GM12878 (cell line): ENCODE measurements around the gene RAB3GAP1. TPM values are rescaled to one million over a fixed set of nuclear protein-coding genes. Genes with fewer than 3 reads are reported as not detected.

ENCODE experiments used
- ATAC-seq: fragments of 200-7000 bp; cut with Tn5 transposase; 3 replicates; pipeline ENCODE4 v1.9.1; 2020; ENCODE audit warnings: mild to moderate bottlenecking, moderate library complexity
- BruUV-seq: library from RNA; stranded (reverse); fragments of 400-500 nt; replicated peaks from 2 replicates; lab custom pipeline; 2021; lab: Mats Ljungman, UMichigan
- CTCF ChIA-PET: fragments of 300-600 bp; sonication (Branson Sonifier 250); formaldehyde crosslinking; extraction: SDS; loops from one replicate; lab custom pipeline; 2021; ENCODE audit warnings: inconsistent platforms; lab: Yijun Ruan, JAX
- POLR2A ChIA-PET: fragments of 350-600 bp; formaldehyde crosslinking; extraction: SDS; loops from one replicate; lab custom pipeline; 2021; ENCODE audit warnings: inconsistent platforms; lab: Charles Lee
- RAD21 ChIA-PET: fragments of 300-600 bp; sonication (Branson Sonifier 250); formaldehyde crosslinking; loops from one replicate; lab custom pipeline; 2023; ENCODE audit warnings: antibody characterized with exemption; ENCODE audit not compliant: unreplicated experiment; lab: Charles Lee
- SMC1A ChIA-PET: fragments of 300-600 bp; sonication (Branson Sonifier 250); formaldehyde crosslinking; loops from one replicate; lab custom pipeline; 2023; ENCODE audit not compliant: unreplicated experiment, uncharacterized antibody; lab: Charles Lee
- DNase-seq: peaks from one replicate; pipeline ENCODE4 v3.0.0-alpha.2; 2011; ENCODE audit warnings: low read depth, low spot score
- FAIRE-seq: peaks from 3 replicates; lab custom pipeline; 2011; peaks lifted over from hg19 to GRCh38; lab: Jason Lieb, UNC
- H2AFZ ChIP-seq: 2 replicates; pipeline ENCODE4 v1.6.0; 2011; ENCODE audit warnings: low read depth, low read length, control low read depth; ENCODE audit not compliant: control insufficient read depth
- H3K27ac ChIP-seq: 2 replicates; pipeline ENCODE4 v1.5.1; 2011; ENCODE audit warnings: control low read depth; ENCODE audit not compliant: control insufficient read depth, insufficient read depth
- H3K27me3 ChIP-seq, 2 experiments: replicated peaks in 1 of 2; 2 replicates each; pipeline versions ENCODE4 v1.6.0 to v1.6.1; 2011; ENCODE audit warnings: low read length in 1 of 2; ENCODE audit not compliant: control insufficient read depth in 2 of 2, insufficient read depth in 2 of 2
- H3K36me3 ChIP-seq, 2 experiments: 2 replicates each; pipeline ENCODE4 v1.5.1; 2011; ENCODE audit warnings: low read length in 1 of 2; ENCODE audit not compliant: control insufficient read depth in 2 of 2, insufficient read depth in 2 of 2
- H3K4me1 ChIP-seq: 2 replicates; pipeline ENCODE4 v1.6.1; 2011; ENCODE audit warnings: mild to moderate bottlenecking, low read length, moderate library complexity, mixed read lengths; ENCODE audit not compliant: control insufficient read depth, insufficient read depth
- H3K4me2 ChIP-seq: 2 replicates; pipeline ENCODE4 v1.6.0; 2011; ENCODE audit warnings: control low read depth; ENCODE audit not compliant: control insufficient read depth, insufficient read depth
- H3K4me3 ChIP-seq: fragments of 200-600 bp; sonication (generic); 2 replicates; pipeline ENCODE4 v1.5.1; 2016
- H3K79me2 ChIP-seq: 2 replicates; pipeline ENCODE4 v1.6.0; 2011; ENCODE audit warnings: low read length; ENCODE audit not compliant: control insufficient read depth, insufficient read depth
- H3K9ac ChIP-seq: 2 replicates; pipeline ENCODE4 v1.8.0; 2011; ENCODE audit warnings: low read length, control low read depth, mixed read lengths; ENCODE audit not compliant: control insufficient read depth, insufficient read depth
- H3K9me3 ChIP-seq: replicated peaks from 3 replicates; pipeline ENCODE4 v1.5.1; 2011; ENCODE audit warnings: mild to moderate bottlenecking, low read length; ENCODE audit not compliant: control insufficient read depth, insufficient read depth
- H4K20me1 ChIP-seq: 2 replicates; pipeline ENCODE4 v1.6.0; 2011; ENCODE audit not compliant: control insufficient read depth, insufficient read depth
- CEBPZ ChIP-seq: fragments of 150-350 bp; IDR thresholded peaks from 2 replicates; pipeline ENCODE4 v1.6.1; 2016; ENCODE audit warnings: low read depth, low read length
- CHD2 ChIP-seq: IDR thresholded peaks from 2 replicates; pipeline ENCODE4 v1.6.1; 2011; ENCODE audit warnings: low read depth, low read length, improper control_type of control experiment, borderline replicate concordance
- EZH2 ChIP-seq: IDR thresholded peaks from 2 replicates; pipeline ENCODE4 v1.6.1; 2012; ENCODE audit warnings: low read depth, mild to moderate bottlenecking, control low read depth, inconsistent platforms, low read length, borderline replicate concordance; ENCODE audit not compliant: control insufficient read depth
- HSF1 ChIP-seq: fragments of 150-350 bp; IDR thresholded peaks from 2 replicates; pipeline ENCODE4 v1.6.1; 2014; ENCODE audit warnings: mild to moderate bottlenecking, low read depth, low read length
- MYB ChIP-seq: fragments of 150-350 bp; IDR thresholded peaks from 2 replicates; pipeline ENCODE4 v1.6.1; 2014; ENCODE audit warnings: mild to moderate bottlenecking, low read depth, low read length, borderline replicate concordance
- NFIC ChIP-seq: IDR thresholded peaks from 2 replicates; pipeline ENCODE4 v1.6.1; 2012; ENCODE audit warnings: low read depth, mild to moderate bottlenecking, inconsistent platforms, low read length, moderate library complexity
- RAD51 ChIP-seq: fragments of 450-650 bp; IDR thresholded peaks from 2 replicates; pipeline ENCODE4 v1.6.1; 2016; ENCODE audit warnings: moderate library complexity, mild to moderate bottlenecking, inconsistent platforms
- RFX5 ChIP-seq: IDR thresholded peaks from 2 replicates; pipeline ENCODE4 v1.6.1; 2011; ENCODE audit warnings: low read depth, low read length, improper control_type of control experiment
- RUNX3 ChIP-seq: IDR thresholded peaks from 2 replicates; pipeline ENCODE4 v1.6.1; 2012; ENCODE audit warnings: low read length, inconsistent platforms
- SMARCA5 ChIP-seq: fragments of 450-650 bp; IDR thresholded peaks from 2 replicates; pipeline ENCODE4 v1.6.1; 2017; ENCODE audit warnings: mild to moderate bottlenecking
- SUPT20H ChIP-seq: IDR thresholded peaks from 2 replicates; pipeline ENCODE4 v1.6.1; 2011; ENCODE audit warnings: low read depth, mild to moderate bottlenecking, low read length, moderate library complexity, borderline replicate concordance; ENCODE audit not compliant: control insufficient read depth
- ZNF207 ChIP-seq: fragments of 450-650 bp; IDR thresholded peaks from 2 replicates; pipeline ENCODE4 v1.6.1; 2014; ENCODE audit warnings: antibody characterized with exemption, mild to moderate bottlenecking, borderline replicate concordance
- in situ Hi-C: fragments of 300-500 bp; cut with MboI; formaldehyde crosslinking; loops from 9 replicates; pipeline ENCODE4 v1.14.3; 2018; ENCODE audit warnings: mixed read lengths
- intact Hi-C: fragments of 100-400 bp; cut with micrococcal nuclease; formaldehyde crosslinking; loops from one replicate; pipeline ENCODE4 v1.14.2; 2022; ENCODE audit not compliant: unreplicated experiment
- polyA plus RNA-seq, 11 experiments: library from polyadenylated mRNA; depleted of rRNA in 4 of 11; unstranded in 6 of 11; stranded (reverse) in 5 of 11; fragments of >200 nt; fragmentation: Nextera tagmentation in 4 of 11; fragmentation: Illumina TruSeq in 1 of 11; extraction: Ambion mirVana in 4 of 11; extraction: Trizol in 1 of 11; gene quantifications; 1 replicate in 1 of 11; 2 replicates in 10 of 11; pipeline versions ENCODE4 v1.2.1 to v1.2.3, GENCODE V29; 2011 to 2016; ENCODE audit warnings: inconsistent platforms in 2 of 11, missing spikeins in 2 of 11, low read depth in 1 of 11
- total RNA-seq, 4 experiments: library from RNA; depleted of rRNA in 3 of 4; stranded (reverse); fragments of >200 nt in 3 of 4; fragmentation: Illumina TruSeq in 1 of 4; extraction: Trizol in 1 of 4; gene quantifications; 2 replicates each; pipeline versions ENCODE4 v1.2.1 to v1.2.3, GENCODE V29; 2013 to 2021

RAB3GAP1 gene
- total and polyA plus RNA-seq, 10 of the 15 experiments (the other 5 are each of a cell fraction or from before 2014, with no cell fraction given): 13.7 to 36.9 (median 21.0) TPM

- ATAC-seq: no peak
- Histone ChIP-seq H3K79me2 (no peaks in the 10 kb centered on the region), H3K27ac (no peak overlapping the region), H3K27me3 (no peaks in the 10 kb centered on the region), H3K4me3 (no peak overlapping the region), H4K20me1 (no peaks in the 10 kb centered on the region), H3K4me1 (no peaks in the 10 kb centered on the region), H3K9me3 (no peaks in the 10 kb centered on the region), H2AFZ (no peak overlapping the region)
- CTCF ChIA-PET: interaction anchor here (1.2 kb wide), 1 partner anchor 10 kb away, joined by 4 read pairs; no protein-coding TSS in a partner anchor
- in situ Hi-C loops: no loop called here
- BruUV-seq: no TSS peak
- FAIRE-seq: peak; percentile 27
- POLR2A ChIA-PET: no interaction called here
- SMC1A ChIA-PET: interaction anchor here (0.9 to 1.5 kb wide), 3 partner anchors 9 to 110 kb away, joined by 3 to 5 read pairs (median 3); no protein-coding TSS in a partner anchor
- RAD21 ChIA-PET: no interaction called here
- TF ChIP-seq MYB (no peak), SUPT20H (no peak), RAD51 (no peak), EZH2 (no peak), CHD2 (no peak), RUNX3 (no peak), HSF1 (no peak), SMARCA5 (no peak), CEBPZ (no peak), RFX5 (no peak), NFIC (no peak), ZNF207 (no peak)
- TF ChIP-seq, all 136 proteins: peak for 0
- Histone ChIP-seq H3K36me3 (peaks cover 0 to 2% of the 10 kb centered on the region in 2 experiments; a peak in 2 of 4 replicates), H3K4me2 (no peak overlapping the region), H3K9ac (no peak overlapping the region)
- no peak for DNase-seq
- intact Hi-C loops: no loop called here
Observed at GRCh38 chr2:135119582-135119981, 67.5 kb downstream of the RAB3GAP1 start.
